PC-9 (cell line): ENCODE results near the gene OBSL1. TPM values are rescaled to one million over a fixed set of nuclear protein-coding genes. Genes with fewer than 3 reads are reported as not detected.

Experiments
- BruUV-seq: library from RNA; stranded (reverse); fragments of 400-500 nt; replicated peaks from 2 replicates; lab custom pipeline; 2021; lab: Mats Ljungman, UMichigan
- CTCF ChIA-PET: fragments of 300-600 bp; sonication (Branson Sonifier 250); formaldehyde crosslinking; loops from one replicate; lab custom pipeline; 2022; ENCODE audit warnings: antibody characterized with exemption; lab: Charles Lee
- POLR2A ChIA-PET: fragments of 300-600 bp; sonication (Branson Sonifier 250); formaldehyde crosslinking; loops from one replicate; lab custom pipeline; 2022; ENCODE audit warnings: antibody characterized with exemption; ENCODE audit not compliant: unreplicated experiment; lab: Charles Lee
- DNase-seq, 2 experiments: peaks; one replicate each; pipeline versions ENCODE4 v3.0.0 to v3.0.0-alpha.2; 2015 to 2022; ENCODE audit warnings: mixed read lengths in 1 of 2
- H2AFZ ChIP-seq: fragments of 200-600 bp; sonication (generic); 2 replicates; pipeline ENCODE4 v1.8.1; 2017; ENCODE audit warnings: antibody characterized with exemption
- H3F3A ChIP-seq: fragments of 200-600 bp; sonication (generic); 2 replicates; pipeline ENCODE4 v1.8.1; 2017; ENCODE audit warnings: antibody characterized with exemption, mild to moderate bottlenecking, low read depth; ENCODE audit not compliant: insufficient read depth
- H3K27ac ChIP-seq: fragments of 200-600 bp; sonication (generic); 2 replicates; pipeline ENCODE4 v1.6.1; 2016; ENCODE audit warnings: mixed run types
- H3K27me3 ChIP-seq: fragments of 200-600 bp; sonication (generic); 2 replicates; pipeline ENCODE4 v1.6.1; 2016; ENCODE audit warnings: low read depth, mixed run types; ENCODE audit not compliant: insufficient read depth
- H3K36me3 ChIP-seq: fragments of 200-600 bp; sonication (generic); 2 replicates; pipeline ENCODE4 v1.6.1; 2016; ENCODE audit warnings: low read depth, mixed run types
- H3K4me1 ChIP-seq: fragments of 200-600 bp; sonication (generic); replicated peaks from 2 replicates; pipeline ENCODE4 v1.6.1; 2016; ENCODE audit warnings: mixed run types; ENCODE audit not compliant: insufficient read depth
- H3K4me2 ChIP-seq: fragments of 200-600 bp; sonication (generic); 2 replicates; pipeline ENCODE4 v1.6.1; 2017; ENCODE audit warnings: mixed run types
- H3K4me3 ChIP-seq: fragments of 200-600 bp; sonication (generic); 2 replicates; pipeline ENCODE4 v1.6.1; 2016; ENCODE audit warnings: mixed run types
- H3K79me2 ChIP-seq: fragments of 200-600 bp; sonication (generic); 2 replicates; pipeline ENCODE4 v1.6.1; 2017; ENCODE audit warnings: low read depth, mixed run types
- H3K9me2 ChIP-seq: fragments of 200-600 bp; sonication (generic); 2 replicates; pipeline ENCODE4 v1.8.1; 2017; ENCODE audit warnings: mild to moderate bottlenecking; ENCODE audit not compliant: insufficient read depth
- H3K9me3 ChIP-seq: fragments of 200-600 bp; sonication (generic); 2 replicates; pipeline ENCODE4 v1.8.1; 2016; ENCODE audit warnings: low read depth; ENCODE audit not compliant: insufficient read depth
- H4K20me1 ChIP-seq: fragments of 200-600 bp; sonication (generic); 2 replicates; pipeline ENCODE4 v1.8.1; 2017; ENCODE audit not compliant: insufficient read depth
- EZH2 ChIP-seq: fragments of 200-600 bp; sonication (generic); IDR thresholded peaks from 2 replicates; pipeline ENCODE4 v1.8.0; 2017; ENCODE audit warnings: antibody characterized with exemption, low read depth
- intact Hi-C: fragments of 100-400 bp; cut with micrococcal nuclease; formaldehyde crosslinking; loops from one replicate; pipeline ENCODE4 v1.10.0; 2022; ENCODE audit not compliant: unreplicated experiment
- total RNA-seq: library from RNA; stranded (reverse); gene quantifications from 2 replicates; pipeline ENCODE4 v1.2.3, GENCODE V29; 2021
- TF ChIP-seq, protein P1 (sequence below): fragments of 200-600 bp; sonication (generic); conservative IDR thresholded peaks from 2 replicates; pipeline ENCODE4 v1.6.1; 2017; ENCODE audit warnings: mixed run types, antibody characterized with exemption, mild to moderate bottlenecking, moderate library complexity

Gene OBSL1
- total RNA-seq, 1 experiment from 2014 or later, result 110 TPM

GRCh38 chr2:219598308-219599078 lies 27.2 kb upstream of the OBSL1 start:
- Histone ChIP-seq H3K79me2 (peaks cover 15% of the 10 kb centered on the region; the same call in 1 of the 2 replicates), H2AFZ (peak overlapping the region; percentile 94), H3K9me3 (no peaks in the 10 kb centered on the region), H3K4me3 (peak overlapping the region; percentile 70), H3F3A (peaks cover 25% of the 10 kb centered on the region), H3K4me1 (peaks cover 19% of the 10 kb centered on the region), H4K20me1 (no peaks in the 10 kb centered on the region), H3K9me2 (no peaks in the 10 kb centered on the region), H3K36me3 (peaks cover 4% of the 10 kb centered on the region; the same call in 1 of the 2 replicates), H3K27ac (peak overlapping the region; percentile 64), H3K27me3 (no peaks in the 10 kb centered on the region), H3K4me2 (peak overlapping the region; percentile 95)
- POLR2A ChIA-PET, result no interaction called here
- TF ChIP-seq EZH2, result no peak
- TF ChIP-seq, protein P1, sequence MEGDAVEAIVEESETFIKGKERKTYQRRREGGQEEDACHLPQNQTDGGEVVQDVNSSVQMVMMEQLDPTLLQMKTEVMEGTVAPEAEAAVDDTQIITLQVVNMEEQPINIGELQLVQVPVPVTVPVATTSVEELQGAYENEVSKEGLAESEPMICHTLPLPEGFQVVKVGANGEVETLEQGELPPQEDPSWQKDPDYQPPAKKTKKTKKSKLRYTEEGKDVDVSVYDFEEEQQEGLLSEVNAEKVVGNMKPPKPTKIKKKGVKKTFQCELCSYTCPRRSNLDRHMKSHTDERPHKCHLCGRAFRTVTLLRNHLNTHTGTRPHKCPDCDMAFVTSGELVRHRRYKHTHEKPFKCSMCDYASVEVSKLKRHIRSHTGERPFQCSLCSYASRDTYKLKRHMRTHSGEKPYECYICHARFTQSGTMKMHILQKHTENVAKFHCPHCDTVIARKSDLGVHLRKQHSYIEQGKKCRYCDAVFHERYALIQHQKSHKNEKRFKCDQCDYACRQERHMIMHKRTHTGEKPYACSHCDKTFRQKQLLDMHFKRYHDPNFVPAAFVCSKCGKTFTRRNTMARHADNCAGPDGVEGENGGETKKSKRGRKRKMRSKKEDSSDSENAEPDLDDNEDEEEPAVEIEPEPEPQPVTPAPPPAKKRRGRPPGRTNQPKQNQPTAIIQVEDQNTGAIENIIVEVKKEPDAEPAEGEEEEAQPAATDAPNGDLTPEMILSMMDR, result no peak
- intact Hi-C loops, result no loop called here
- no peak for DNase-seq
- CTCF ChIA-PET, result interaction anchor here (0.6 kb wide), 2 partner anchors 26 to 33 kb away, joined by 6 to 8 read pairs; no protein-coding TSS in a partner anchor
- BruUV-seq, result TSS peak; percentile 68

DNA sequence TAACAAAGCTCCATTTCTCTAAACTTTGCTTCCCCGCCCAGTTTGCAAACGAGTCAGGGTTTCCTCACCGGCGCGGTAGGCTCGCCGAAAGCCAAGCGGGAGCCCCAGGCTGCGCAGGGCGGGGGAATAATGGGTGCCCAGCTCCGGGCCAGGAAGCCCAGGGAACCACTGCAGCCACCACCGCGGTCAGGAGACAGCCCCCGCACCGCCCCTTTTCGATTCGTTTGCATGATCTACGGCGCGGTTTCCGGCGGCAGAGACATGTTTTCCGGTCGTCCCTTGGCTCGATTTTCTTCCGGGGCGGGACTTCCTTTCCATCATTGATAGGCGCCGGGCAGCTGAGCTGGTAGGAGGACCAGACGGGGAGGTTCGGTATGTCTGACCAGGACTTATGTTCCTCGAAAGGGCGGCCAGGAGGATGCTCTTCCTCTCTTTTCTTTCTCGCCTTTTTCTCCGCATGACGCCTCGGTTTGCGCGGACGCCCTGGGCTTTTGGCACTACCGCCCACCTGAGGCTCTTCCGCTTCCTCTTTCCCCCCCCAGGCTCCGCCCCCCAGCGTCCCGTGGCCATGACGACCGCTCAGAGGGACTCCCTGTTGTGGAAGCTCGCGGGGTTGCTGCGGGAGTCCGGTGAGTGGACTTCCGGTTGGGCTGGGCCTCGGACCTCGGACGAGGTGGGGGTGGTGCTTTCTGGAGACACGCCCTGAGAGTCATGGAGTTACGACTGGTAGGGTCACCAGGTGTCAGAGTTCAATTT lies 26.4 kb upstream of the OBSL1 start, which contains the start of gene STK11IP:
Gene STK11IP, plus strand, starts transcription at position 306 of the 756 bp plus-strand sequence. Its CDS starts 263 bp downstream, at position 569.
- intact Hi-C loops, result loop anchor here (1.0 to 2.0 kb wide), 2 partner anchors 54 to 91 kb away; partner anchors contain the start of gene CHPF

More for the DNA sequence above, 26.4 kb upstream of the OBSL1 start, which contains the start of gene STK11IP:
- CTCF ChIA-PET, result interaction anchor here (0.6 kb wide), 2 partner anchors 25 to 34 kb away, joined by 6 to 8 read pairs; no protein-coding TSS in a partner anchor
- no TSS peak for BruUV-seq
- TF ChIP-seq EZH2, result no peak
- TF ChIP-seq, protein P1, result no peak
- Histone ChIP-seq H3K4me1 (peaks cover 19% of the 10 kb centered on the region), H3K9me2 (no peaks in the 10 kb centered on the region), H4K20me1 (no peaks in the 10 kb centered on the region), H2AFZ (peak within 1 kb of the TSS; percentile 94), H3F3A (peaks cover 25% of the 10 kb centered on the region), H3K27me3 (no peaks in the 10 kb centered on the region), H3K36me3 (peaks cover 4% of the 10 kb centered on the region; the same call in 1 of the 2 replicates), H3K27ac (peak within 1 kb of the TSS; percentile 85), H3K4me3 (peak within 1 kb of the TSS; percentile 70), H3K4me2 (peak within 1 kb of the TSS; percentile 95), H3K9me3 (no peaks in the 10 kb centered on the region), H3K79me2 (peaks cover 15% of the 10 kb centered on the region; the same call in 1 of the 2 replicates)
- POLR2A ChIA-PET, result interaction anchor here (0.6 to 1.2 kb wide), 5 partner anchors 26 to 353 kb away, joined by 3 to 9 read pairs (median 4); partner anchors contain the start of genes GLB1L, INHA and STK16
- DNase-seq, result peak; percentile 93 to 95
